Neural progenitor cell (in vitro differentiated cells): ENCODE results near the gene CTH.

Source experiments
- EZH2 ChIP-seq: fragments of 200-600 bp; sonication (generic); IDR thresholded peaks from 2 replicates; pipeline ENCODE4 v1.6.1; 2017; ENCODE audit warnings: antibody characterized with exemption, mild to moderate bottlenecking, moderate library complexity
- EZH2phosphoT487 ChIP-seq: fragments of 200-600 bp; sonication (generic); IDR thresholded peaks from 2 replicates; pipeline ENCODE4 v1.6.1; 2017; ENCODE audit warnings: antibody characterized with exemption
- TF ChIP-seq, protein P1 (sequence below): fragments of 200-600 bp; sonication (generic); IDR thresholded peaks from 2 replicates; pipeline ENCODE4 v1.5.1; 2017; ENCODE audit warnings: antibody characterized with exemption, mild to moderate bottlenecking

DNA sequence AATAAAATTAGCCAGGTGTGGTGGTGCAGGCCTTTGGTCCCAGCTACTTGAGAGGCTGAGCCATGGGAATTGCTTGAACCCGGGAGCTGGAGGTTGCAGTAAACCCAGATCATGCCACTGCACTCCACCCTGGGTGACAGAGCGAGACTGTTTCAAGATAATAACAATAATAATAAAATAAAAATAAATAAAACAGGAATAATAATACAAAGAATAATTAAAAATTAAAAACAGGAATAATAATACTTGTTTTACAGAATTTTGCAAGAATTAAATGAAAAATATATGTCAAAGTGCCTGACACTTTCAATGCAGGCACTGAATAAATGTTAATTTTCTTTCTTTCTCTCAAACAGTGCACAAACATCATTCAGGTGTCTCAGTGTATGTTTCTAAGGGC is 26.5 kb upstream of the CTH start:
- TF ChIP-seq, protein P1, sequence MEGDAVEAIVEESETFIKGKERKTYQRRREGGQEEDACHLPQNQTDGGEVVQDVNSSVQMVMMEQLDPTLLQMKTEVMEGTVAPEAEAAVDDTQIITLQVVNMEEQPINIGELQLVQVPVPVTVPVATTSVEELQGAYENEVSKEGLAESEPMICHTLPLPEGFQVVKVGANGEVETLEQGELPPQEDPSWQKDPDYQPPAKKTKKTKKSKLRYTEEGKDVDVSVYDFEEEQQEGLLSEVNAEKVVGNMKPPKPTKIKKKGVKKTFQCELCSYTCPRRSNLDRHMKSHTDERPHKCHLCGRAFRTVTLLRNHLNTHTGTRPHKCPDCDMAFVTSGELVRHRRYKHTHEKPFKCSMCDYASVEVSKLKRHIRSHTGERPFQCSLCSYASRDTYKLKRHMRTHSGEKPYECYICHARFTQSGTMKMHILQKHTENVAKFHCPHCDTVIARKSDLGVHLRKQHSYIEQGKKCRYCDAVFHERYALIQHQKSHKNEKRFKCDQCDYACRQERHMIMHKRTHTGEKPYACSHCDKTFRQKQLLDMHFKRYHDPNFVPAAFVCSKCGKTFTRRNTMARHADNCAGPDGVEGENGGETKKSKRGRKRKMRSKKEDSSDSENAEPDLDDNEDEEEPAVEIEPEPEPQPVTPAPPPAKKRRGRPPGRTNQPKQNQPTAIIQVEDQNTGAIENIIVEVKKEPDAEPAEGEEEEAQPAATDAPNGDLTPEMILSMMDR, result no peak
- TF ChIP-seq EZH2 (no peak), EZH2phosphoT487 (no peak)
